GM18526 (cell line): ENCODE results near the gene GARIN1A.

ENCODE experiments used
- POLR2A ChIP-seq: IDR thresholded peaks from 3 replicates; pipeline ENCODE4 v1.6.1; 2011; ENCODE audit not compliant: insufficient read length; ENCODE audit errors: extremely low read depth

Gene GARIN1A

GRCh38 chr7:128671992-128672391, at the start of gene GARIN1A:
TSS of gene GARIN1A (plus strand) at chr7:128672292. CDS start at chr7:128672398, 106 bp downstream.
- TF ChIP-seq POLR2A, result no peak

- TF ChIP-seq POLR2A, result no peak
Observed at GRCh38 chr7:128660596-128660995, 11.5 kb upstream of the GARIN1A start.

- TF ChIP-seq POLR2A, result no peak
Observed at GRCh38 chr7:128661446-128661845, 10.6 kb upstream of the GARIN1A start.

- no peak for TF ChIP-seq POLR2A
Observed at GRCh38 chr7:128662091-128662490, 10.0 kb upstream of the GARIN1A start.

GRCh38 chr7:128665057-128665456, 7.0 kb upstream of the GARIN1A start:
- TF ChIP-seq POLR2A, result no peak

GRCh38 chr7:128666200-128666599, 5.9 kb upstream of the GARIN1A start:
- no peak for TF ChIP-seq POLR2A

- TF ChIP-seq POLR2A, result no peak
Observed at GRCh38 chr7:128672927-128673517, 930 bp downstream of the GARIN1A start.

GRCh38 chr7:128673571-128673970, 1.5 kb downstream of the GARIN1A start:
- no peak for TF ChIP-seq POLR2A

- TF ChIP-seq POLR2A, result no peak
Observed at GRCh38 chr7:128676665-128677064, 4.6 kb downstream of the GARIN1A start.

GRCh38 chr7:128679920-128680319, 7.8 kb downstream of the GARIN1A start:
- TF ChIP-seq POLR2A, result no peak

- no peak for TF ChIP-seq POLR2A
Observed at GRCh38 chr7:128681794-128682537, 9.9 kb downstream of the GARIN1A start.

GRCh38 chr7:128687131-128687530, 15.0 kb downstream of the GARIN1A start:
- no peak for TF ChIP-seq POLR2A

- no peak for TF ChIP-seq POLR2A
Observed at GRCh38 chr7:128688492-128688891, 16.4 kb downstream of the GARIN1A start.

- no peak for TF ChIP-seq POLR2A
Observed at GRCh38 chr7:128691227-128691626, 19.1 kb downstream of the GARIN1A start.

- TF ChIP-seq POLR2A, result no peak
Observed at GRCh38 chr7:128692623-128693270, 20.7 kb downstream of the GARIN1A start.

- TF ChIP-seq POLR2A, result no peak
Observed at GRCh38 chr7:128693373-128694015, 21.4 kb downstream of the GARIN1A start.

GRCh38 chr7:128694738-128695137, 22.6 kb downstream of the GARIN1A start:
- TF ChIP-seq POLR2A, result no peak
